GM12864 (cell line): ENCODE data around the gene BORCS6.

Experiments
- DNase-seq: peaks from one replicate; pipeline ENCODE4 v3.0.0-alpha.2; 2011; ENCODE audit warnings: low read depth
- H3K4me3 ChIP-seq: 2 replicates; pipeline ENCODE4 v1.5.1; 2011; ENCODE audit warnings: mild to moderate bottlenecking, low read depth, low read length, control low read depth
- TF ChIP-seq, protein P1 (sequence below): IDR thresholded peaks from 2 replicates; pipeline ENCODE4 v1.5.1; 2011; ENCODE audit warnings: low read depth, mild to moderate bottlenecking, moderate library complexity, low read length, control low read depth, inconsistent platforms; ENCODE audit errors: missing control alignments

BORCS6 gene

DNA sequence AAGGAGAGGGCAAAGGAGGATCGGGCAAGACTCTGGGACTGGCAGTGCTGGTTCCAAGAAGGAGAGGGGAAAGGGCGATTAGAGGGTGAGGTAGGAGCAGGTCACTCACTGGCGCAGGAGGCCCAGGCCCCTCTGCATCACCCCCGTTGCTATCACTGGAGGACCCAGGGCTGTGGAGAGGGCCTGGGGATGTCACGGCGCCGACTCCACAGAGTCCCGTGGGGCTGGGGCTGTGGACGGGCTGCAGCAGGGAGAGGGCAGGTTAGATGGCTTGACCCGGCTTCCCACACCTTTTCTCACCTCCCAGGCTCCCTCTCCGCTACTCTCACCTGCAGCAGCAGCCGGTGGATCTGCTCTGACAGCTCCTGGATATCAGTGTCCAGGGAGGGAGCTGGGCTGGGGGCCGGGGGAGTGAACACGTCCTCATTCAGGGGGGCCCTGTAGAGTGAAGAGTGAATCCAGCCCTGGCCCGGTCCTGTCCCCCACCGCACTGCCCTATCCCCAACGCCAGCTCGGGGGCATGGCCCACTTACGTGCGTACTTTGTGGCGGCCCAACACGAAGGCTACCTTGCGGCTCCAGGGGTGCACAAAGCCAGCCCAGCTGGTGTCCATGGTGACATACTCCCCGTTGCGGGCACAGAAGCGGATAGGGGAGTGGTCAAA is 42.7 kb downstream of the BORCS6 start:
- TF ChIP-seq, protein P1, sequence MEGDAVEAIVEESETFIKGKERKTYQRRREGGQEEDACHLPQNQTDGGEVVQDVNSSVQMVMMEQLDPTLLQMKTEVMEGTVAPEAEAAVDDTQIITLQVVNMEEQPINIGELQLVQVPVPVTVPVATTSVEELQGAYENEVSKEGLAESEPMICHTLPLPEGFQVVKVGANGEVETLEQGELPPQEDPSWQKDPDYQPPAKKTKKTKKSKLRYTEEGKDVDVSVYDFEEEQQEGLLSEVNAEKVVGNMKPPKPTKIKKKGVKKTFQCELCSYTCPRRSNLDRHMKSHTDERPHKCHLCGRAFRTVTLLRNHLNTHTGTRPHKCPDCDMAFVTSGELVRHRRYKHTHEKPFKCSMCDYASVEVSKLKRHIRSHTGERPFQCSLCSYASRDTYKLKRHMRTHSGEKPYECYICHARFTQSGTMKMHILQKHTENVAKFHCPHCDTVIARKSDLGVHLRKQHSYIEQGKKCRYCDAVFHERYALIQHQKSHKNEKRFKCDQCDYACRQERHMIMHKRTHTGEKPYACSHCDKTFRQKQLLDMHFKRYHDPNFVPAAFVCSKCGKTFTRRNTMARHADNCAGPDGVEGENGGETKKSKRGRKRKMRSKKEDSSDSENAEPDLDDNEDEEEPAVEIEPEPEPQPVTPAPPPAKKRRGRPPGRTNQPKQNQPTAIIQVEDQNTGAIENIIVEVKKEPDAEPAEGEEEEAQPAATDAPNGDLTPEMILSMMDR, result no peak
- DNase-seq, result no peak
- H3K4me3 ChIP-seq, result no peak overlapping the region

DNA sequence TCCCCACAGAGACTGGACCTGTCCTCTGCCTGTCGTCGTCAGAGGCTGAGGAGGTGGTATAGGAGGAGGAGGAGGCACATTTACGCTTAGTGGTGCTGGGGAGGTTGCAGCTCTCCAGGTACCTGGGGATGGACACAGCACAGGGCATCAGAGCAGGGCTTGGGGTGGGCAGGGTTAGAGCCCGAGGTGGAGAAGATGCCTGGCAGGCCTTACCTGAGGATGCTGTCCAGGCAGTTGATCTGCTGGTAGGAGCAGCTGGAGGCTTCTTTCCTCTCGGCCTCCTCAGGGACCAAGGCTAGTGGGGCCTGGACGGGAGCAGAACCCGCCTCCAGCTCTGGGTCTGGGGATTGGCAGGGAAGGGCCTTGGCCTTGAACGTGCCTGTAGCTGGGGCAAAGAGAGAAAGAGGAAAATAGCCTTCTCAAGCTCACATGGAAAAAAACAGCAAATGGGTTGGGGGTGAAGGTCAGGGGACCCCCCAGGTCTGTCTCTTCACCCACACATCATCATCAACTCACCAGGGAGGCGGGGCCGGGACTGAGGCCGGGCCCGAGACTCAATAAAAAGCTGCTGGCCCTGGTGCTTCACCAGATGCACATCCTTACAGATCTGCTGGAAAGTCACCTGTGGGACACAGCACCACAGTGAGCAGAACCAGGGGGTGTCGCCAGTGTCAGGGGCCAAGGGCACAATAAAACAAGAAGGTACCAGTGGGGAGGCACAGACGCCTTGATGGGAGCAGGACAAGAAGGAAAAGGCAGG is 43.4 kb downstream of the BORCS6 start:
- no peak overlapping the region for H3K4me3 ChIP-seq
- TF ChIP-seq, protein P1, result no peak
- DNase-seq, result no peak

DNA sequence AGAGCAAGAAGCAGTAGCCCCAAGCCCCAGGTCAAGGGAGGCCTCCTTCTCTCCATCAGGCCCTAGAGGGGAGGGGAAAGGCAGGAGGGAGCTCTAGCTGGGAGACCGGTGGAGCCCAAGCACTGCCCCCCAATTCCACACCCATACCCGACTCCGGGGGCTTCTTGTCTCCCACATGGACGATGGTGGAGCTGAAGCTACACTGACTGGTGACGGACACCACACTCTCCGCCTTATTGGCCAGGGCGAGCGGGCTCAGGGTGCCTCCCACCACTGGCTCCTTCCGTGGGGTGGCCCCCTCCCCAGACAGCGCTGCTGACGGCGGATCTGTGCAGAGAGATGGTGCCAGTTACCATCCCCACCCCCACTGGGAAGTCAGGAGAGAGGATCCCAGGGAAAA is 44.2 kb downstream of the BORCS6 start:
- TF ChIP-seq, protein P1, result no peak
- no peak for DNase-seq
- no peak overlapping the region for H3K4me3 ChIP-seq

DNA sequence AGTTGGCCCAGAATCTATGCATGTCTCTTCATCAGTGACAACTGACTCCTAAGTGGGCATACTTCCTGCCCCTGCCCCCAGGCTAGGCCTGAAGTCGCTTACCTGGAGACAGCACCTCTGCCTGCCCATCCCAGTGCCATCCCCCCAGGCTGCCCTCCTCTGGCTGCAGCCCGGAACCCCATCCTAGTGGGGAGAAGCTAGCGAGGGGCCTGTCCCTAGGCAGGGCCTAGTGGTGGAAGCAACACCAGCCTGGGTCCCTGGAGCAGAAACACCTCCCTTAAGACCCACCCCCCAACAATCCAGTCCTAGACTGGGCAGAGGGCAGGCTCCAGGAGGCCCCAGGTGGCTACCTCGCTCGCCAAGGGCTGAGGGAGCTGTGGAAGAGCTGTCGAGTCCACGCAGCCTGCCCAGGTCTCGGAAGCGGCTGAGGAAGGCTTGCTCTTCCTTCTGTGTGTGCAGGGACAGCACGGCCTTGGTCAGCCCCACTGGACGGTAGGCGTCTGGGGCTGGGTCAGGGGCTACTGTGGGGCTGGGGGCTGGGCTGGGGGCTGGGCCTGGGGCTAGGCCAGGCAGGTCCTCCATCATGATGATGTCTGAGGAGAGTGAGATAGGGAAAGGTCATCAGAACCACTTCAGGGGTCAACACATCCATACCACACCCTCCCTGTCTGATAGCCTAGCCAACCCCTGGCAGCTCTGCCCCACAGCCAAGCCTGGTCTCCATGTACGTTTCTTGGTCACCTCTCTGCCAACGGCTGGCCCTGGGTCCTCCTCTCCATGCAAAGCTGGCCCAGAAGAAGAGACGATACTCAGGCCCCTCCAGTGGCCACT is 45.4 kb downstream of the BORCS6 start:
- TF ChIP-seq, protein P1, result no peak
- DNase-seq, result no peak
- no peak overlapping the region for H3K4me3 ChIP-seq

DNA sequence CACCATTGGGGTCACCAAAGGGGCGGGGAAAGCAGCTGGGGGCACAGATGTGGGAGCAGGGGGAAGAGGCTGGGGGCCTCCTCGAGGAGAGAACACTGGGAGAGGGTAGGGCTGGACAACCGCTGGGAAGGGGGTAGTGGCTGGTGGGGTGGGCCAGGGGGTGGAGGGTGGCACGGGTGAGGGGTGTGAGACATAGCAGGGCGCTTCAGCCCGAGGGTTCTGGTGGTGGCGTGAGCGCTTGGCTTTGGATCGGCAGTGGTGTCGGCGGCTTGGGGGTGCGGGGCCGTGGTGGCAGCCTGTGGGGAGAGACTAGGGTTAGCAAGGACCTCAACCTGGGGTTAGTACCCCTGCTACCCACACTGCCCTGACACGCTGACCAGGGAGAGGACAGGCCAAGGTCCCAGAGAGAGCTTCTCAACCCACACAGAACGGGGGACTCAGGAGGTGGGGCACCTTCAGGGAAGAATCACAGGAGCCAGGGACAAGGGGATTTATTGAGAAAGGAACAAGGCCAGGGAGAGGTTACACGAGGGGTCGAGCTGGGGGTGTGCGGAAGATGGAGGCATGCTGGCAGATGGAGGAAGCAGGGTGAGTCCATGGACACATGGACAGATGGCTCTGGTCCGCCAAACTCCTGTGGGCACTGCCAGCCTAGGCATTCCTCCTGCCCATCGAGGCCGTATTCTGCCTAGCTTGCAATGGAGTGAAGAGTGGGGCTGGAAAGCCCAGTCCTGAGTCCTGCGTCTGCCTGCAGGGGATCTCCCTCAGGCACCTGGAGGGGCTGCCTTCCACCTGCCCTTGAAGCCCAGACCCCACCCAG is 46.2 kb downstream of the BORCS6 start:
- TF ChIP-seq, protein P1, result no peak
- no peak for DNase-seq
- no peak overlapping the region for H3K4me3 ChIP-seq

DNA sequence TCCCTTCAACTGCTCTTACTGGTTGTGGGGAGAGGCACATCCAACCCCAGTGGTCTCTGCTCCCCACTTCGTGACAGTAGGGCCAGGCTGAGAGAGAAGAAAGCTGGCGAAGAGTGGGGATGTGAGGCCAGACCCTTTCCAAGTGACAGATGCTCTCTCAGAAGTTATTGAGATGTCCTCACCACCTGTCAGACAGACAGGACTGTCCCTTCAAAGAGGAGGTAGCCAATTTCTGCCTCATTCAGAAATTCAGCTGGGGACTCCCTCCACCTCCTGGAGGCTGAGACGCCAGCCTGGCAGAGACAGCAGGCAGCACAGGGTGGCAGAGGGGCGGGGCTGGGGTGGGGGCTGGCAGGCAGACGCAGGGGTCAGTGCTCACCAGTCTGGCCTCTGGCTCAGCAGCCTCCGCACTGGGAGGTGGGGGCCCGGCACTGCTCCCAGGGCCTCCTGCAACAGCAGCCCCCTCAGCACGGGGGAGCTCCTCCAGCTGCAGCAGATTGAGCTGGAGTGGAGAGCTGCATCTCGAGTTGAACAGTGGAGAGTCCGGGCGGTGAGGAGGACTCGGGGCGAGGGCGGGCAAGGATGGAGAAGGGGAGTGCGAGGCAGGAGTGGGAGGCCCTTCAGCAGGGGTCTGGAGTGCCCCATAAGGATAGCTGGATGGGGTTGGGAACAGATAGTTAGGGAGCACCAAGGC is 46.9 kb downstream of the BORCS6 start:
- no peak overlapping the region for H3K4me3 ChIP-seq
- no peak for DNase-seq
- TF ChIP-seq, protein P1, result no peak
